CD4-positive, alpha-beta T cell treated with Interleukin-12 subunit alpha and Interleukin-12 subunit beta, for 1 hour (primary cell): ENCODE measurements around the gene ACKR3.

Experiments
- DNase-seq: peaks from one replicate; pipeline ENCODE4 v3.0.0-alpha.2; 2020

Gene ACKR3

DNA sequence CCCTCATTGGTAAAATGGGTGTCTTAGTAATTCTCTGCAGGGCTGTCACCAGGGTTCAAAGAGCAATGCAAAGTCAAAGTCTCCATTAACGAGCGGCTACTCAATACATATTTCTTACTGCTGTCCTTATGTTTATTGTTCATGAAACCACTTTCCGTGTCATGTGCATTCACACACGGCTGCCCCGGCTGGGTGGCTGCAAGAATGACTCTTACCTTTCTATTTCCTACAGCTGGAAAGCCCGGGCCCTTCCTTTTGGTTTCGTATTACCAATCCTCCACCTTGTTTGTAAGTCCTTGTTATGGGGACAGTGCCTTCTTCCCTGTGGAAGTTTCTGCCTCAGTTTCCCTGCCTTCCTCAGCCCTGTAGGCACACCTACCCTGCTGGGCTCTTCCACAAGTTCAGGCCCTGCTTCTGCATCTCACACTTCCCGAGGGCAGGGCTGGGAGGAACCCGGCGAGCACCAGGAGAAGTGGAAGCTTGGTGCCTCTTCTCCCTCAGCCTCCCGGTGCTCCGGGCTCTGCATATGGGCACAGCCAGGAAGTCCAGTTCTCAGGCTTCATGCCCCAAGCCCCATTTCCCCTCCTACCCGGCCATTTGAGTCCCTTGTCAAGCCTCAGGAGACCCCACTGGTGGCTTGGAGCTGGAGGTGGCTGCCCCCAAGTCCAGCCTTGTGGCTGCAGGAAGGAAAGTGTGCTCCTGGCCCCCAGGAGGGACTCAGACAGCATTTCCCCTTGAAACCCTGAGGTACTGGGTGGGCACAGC, 18.7 kb upstream of the ACKR3 start:
- no peak for DNase-seq

DNA sequence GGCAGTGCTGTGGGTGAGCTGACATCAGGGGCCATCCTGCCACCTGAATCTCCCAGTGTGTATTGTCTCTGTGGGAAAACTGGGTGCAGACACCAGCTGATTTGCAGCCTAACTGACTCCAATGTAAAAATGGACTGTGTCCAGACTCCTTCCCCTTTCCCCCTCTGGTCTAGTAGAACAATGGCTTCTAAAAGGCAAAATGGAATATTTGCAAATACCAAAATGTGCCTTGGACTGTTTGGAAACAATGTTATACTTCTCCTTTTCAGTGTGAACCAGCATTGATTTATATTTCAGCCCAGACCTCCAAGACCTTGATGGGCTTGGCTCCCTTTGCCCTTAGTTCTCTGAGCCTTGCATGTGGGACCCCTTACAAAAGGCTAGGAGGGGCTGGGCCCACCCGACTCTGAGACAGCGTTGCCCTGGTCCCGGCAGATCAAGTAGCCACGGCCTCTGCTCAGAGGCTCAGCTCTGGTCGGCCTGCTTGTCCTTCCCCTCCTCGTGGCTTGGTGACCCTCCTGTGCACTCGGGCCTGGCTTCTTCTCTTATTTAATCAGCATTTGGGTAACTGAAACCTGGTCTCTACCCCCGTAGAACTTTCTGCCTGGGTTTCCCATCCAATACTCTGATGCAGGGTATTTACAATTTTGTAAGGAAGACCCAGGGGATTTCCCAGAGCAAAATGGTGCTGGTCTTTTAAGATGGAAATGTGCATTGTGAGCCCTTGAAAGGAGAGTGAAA, 18.0 kb upstream of the ACKR3 start:
- no peak for DNase-seq

DNA sequence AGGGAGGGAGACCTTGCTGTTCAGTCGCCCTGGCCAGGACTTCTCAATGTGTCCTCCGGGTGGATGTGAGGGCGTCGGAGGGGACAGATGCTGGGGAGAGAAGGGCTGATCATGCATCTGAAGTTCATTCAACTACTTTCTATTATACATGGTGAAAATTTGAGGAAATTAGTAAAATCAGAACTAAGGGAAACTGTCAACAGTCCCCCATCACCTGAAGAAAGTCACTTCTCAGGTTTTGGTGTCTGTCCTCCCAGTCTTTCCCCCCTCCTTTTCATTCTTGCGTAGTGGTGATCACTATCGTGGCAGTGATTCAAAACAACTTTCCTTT, 17.4 kb upstream of the ACKR3 start:
- no peak for DNase-seq

DNA sequence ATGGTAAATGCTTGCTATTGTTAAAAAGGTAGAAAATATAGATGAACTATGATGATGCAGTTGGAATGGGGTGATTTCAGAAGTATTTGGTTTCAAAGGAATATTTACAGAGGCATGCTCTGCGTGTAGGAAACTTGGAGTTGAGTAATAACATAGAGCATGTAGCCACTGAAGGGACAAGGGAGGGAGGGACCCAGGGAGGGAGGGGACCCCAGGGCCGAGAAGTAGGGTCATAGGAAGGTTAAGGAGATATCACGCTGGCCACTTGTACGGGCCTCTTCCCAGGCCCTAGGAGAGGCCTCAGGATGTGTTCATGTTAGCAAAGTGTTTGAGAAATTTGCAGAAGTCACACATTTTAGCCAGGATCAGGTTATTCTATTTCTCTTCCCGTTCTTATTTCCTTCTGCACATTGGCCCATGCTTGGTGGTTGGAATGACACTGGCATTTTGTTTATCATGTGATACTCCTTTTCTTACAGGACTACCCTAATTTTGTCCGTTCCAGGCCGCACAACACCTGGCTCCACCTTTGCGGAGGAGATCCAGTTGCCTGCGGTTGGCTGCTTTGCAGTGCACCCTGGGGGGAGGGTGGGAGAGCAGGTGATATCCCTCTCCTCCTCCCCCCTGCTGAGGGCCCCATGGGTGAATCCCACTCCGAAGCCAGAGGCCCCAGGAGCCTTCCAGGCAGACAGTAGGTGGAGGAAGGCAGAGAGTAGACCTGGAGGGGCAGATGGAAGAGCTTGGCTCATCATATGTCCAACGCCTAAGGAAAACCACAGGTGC, 16.9 kb upstream of the ACKR3 start:
- DNase-seq: no peak

DNA sequence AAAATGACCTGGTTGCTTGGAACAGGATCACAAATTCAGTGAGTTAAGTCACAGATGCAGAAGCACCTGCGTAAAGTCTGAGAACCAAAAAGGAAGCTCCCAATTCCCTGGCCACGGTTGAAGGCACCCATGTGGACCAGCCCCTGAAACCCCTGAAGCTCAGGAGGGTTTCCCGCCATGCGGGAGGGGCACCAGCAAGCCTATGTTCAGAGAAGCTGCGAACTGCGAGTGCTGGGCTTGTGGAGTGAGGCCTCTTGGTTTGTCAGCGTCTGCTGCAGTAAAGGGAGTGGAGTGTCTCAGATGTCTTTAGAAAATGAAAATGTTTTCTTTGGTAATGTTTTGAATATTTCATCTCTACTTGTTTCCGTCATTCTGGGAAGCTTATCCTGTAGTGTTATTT, 16.1 kb upstream of the ACKR3 start:
- no peak for DNase-seq

DNA sequence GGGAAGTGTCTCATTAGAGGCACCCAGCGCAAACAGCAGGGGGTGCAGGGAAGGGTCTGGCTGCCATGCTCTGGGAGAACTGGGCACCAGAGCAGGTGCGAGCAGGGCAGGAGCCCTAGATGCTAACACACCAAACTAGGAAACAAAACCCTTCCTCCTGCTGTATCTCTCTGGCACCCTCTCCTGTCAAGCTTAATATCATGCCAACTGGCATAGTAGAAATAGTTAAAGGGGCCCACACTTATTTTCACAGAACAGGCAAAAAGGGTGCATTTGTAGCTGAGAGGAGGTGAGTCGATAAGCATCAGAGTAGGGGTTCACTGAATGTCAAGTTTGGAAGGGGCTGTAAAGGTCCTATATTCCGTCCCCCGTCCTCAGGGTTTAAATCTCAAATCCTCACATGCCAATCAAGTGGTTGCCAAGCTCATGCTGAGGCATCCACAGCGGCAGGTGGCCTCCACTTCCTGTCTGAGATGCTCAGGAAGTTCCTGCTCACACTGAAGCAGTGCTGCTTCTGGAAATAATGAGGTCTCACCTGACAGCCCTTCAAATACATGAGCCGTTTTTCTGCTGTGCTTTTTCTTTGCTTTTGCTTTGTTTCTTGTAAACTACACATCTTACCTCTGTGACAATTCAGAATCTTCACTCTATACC, 14.9 kb upstream of the ACKR3 start:
- DNase-seq: no peak

DNA sequence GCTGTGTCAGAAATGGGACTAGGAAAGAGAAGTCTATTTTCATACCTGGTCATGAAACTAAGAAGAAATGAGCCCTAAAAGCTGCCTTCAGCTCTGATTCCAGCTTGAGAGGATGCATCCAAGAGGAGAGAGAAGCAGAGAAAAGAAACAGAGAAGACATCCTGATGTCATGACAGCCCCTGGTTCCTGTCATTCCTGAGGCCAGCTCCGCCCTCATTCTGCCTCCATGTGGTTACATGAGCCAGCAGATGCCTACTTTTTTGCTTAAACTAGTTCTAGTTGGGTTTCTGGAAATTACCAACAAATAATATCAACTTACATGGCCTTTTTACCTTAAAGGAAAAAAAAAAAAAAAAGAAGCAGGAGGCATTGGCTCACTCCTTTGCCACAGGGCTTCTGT, 14.1 kb upstream of the ACKR3 start:
- no peak for DNase-seq

DNA sequence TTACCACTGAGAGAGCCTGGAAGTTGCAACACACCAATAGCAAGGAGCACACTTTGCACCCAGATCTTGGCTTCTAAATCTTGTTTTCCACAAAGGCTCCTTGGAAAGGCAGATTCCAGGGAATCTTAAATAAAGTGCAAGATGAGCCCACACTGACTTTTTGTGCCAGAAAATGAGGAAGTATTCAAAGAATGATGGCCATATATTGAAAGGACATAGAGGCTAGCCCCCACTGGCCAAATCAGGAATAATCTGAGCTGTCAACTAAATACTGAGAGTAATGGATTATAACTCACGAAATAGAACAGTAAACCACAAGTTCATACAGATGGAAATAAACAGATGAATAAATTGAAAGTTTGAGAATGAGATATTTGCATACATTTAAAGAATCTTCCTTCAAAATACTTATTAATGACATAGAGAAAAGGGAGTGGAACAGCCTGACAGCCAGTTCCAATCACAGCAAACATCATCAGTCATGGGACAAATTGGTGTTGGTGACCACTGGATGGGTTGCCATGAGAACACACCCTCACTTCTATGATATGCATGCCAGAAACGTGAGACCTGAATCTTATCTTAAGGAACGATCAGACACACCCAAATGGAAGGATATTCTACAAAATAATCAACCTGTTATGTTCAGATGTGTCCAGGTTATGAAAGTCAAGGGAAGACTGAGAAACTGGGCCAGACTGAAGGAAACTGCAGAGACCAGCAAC, 12.2 kb upstream of the ACKR3 start:
- no peak for DNase-seq

DNA sequence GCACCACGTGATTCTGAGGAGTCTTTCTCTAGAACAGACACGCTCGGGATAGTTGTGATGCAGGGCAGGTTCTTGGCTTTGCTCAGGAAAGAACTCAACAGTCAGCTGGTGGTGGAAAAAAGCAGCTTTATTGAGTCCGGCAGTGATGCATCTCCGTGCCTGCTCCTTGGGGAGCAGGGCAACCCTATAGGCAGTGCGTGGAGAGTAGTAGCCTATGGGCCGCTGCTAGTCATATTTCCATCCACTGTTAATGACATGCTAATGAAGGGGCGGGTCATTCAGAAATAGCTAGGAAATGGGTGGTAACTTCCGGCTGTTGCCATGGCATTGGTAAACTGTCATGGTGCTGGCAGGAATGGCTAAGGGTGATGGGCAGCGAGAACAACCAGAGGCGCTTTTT, 11.6 kb upstream of the ACKR3 start:
- DNase-seq: no peak

DNA sequence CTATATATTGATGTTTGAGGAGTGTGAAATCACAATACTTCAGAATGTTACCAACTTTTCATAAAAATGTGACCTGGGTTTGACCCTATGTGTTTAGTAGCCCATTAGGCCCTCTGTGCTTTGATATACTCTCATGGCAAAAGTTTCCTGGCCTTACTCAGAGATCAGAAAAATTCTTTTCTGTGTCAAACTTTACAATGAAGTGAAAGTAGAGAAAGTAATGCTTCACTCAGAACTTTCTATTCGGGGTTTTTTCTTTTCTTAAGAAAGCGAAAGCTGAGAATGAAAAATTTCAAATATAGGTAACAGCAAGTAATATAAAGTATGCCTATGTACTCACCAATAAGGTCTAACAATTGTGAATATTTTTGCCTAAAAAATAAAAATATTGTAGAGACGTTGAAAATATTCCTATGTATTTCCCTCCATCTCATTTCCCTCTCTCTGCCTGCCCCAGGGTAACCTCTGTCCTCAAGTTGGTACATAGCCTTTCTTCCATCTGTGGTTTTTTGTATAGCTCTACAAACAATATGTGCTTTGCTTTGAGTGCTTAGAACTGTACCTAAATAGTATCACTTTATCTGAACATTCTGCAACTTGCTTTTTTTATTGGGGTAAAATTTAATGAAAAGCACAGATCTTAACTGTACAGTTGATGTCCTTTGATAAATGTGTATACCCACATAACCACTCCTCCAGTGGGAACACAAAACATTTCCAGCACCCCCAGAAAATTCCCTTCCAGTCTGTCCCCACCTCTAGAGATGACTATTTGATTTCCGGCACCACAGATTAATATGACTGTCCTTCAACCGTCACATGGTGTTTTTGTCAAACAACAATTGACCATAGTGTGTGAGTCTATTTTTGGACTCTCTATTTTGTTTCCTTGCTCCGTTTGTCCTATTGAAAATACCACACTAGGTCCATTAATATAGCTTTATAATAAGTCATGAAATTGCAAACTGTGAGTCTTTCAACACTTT, 10.3 kb upstream of the ACKR3 start:
- DNase-seq: no peak

DNA sequence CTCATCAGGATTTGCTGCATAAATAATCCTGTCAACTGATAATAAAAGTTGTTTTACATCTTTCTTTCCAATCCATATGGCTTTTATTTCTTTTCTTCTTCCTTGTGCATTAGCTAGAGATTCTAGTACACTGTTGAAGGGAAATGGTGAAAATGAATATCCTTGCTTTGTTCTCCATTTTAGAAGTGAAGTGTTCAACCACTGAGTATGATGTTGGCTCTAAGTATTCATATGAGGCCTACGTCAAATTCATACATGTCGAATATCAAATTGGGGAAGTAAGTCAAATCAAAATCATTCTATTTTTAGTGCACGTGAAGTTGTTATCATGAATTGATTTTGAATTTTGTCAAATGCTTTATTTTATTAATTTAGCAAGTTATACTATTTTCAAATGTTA, 7.8 kb upstream of the ACKR3 start:
- no peak for DNase-seq

DNA sequence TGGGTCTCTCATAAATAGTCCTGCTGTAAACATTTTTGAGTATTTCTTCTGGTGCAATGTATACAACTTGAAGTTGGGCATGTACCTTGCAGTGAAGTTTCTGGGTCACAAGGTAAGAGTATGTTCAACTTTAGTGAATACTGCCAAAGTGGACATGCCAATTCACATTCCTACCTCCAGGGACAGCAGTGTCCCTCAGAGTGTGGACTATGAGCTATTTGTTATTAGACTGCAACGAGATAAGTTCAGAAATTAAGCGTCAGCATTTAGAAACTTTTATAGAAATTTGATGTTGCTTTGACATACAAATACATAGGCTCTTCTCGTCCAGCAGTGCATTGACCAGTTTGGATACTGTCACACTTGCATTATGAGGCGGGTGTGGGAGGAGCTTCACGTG, 7.2 kb upstream of the ACKR3 start:
- DNase-seq: no peak

DNA sequence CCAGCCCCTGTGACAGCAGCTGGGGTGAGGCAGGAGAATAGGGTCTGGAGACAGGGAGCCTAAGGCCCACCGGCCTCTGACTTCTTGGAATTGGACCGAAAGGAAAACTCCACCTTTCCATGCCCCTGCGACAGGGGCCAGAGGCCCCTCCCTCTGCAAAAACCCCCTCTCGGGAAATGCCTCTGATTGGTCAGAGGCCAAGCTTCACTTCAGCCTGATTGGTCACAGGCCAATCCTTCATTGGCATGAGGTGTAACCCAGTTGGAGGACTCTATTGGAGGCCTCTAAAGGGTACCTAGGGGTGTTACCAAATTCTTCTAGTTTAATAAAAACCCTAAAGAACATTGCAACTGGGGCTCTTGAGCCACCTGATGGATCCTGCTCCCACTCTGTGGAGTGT, 5.7 kb upstream of the ACKR3 start:
- DNase-seq: no peak

DNA sequence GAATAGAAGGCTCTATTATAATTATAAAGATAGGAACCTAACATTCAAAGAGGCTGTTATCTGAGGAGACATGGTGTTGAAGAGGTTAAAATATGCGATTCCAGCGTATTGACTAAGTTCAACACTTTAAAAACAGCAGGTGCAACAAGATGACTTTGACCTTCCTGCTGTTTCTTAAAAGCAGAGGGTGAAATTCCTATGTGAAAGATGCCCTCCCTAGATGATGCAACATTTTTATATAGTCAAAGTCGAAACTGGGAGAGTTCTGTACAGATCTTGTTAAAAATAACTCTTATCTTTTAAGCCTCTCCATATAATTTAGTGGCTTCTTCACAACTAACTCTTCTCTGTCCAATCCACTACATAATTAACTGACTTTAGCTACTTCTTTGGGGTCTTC, 4.4 kb upstream of the ACKR3 start:
- no peak for DNase-seq

DNA sequence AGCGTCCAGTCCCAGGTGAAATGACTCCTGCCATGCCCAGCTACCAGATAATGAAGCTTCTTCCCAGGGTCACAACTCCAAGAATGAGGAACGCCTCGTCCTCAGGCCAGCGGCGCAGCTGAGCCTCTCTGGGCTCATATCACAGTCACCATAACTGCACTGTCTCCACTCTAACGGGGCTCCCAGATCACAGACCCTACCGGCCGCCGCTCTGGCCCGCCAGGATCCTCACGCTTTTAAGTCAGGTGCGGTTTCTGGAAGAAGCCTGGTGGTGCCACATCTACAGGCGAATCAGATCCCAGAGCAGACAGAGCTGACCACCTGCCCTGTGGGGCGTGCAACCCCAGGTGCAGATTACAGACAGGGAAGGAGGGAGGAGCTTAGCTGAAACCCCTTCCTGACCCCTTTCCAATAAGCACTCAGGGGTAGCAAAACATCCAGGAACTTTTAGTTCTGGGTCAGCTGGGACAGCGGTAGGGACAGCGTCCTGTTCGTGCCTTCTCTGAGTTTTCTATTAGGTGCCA, 3.7 kb upstream of the ACKR3 start:
- no peak for DNase-seq

DNA sequence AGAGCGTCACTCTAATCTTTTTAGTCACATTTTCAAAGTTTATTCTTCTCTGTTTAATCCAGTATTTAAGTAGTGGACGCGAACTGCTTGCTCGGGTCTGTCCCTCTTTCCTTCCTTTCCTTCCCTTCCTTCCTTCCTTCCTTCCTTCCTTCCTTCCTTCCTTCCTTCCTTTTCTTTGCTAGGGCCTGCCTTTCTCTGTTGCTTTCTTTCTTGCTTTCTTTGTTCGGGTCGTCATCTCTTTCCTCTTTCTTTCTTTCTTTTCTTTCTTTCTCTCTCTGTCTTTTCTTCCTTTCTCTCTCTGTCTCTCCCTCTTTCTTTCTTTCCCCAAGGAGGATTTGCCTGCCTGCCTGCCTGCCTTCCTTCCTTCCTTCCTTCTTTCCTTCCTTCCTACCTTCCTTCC, 3.0 kb upstream of the ACKR3 start:
- DNase-seq: no peak

DNA sequence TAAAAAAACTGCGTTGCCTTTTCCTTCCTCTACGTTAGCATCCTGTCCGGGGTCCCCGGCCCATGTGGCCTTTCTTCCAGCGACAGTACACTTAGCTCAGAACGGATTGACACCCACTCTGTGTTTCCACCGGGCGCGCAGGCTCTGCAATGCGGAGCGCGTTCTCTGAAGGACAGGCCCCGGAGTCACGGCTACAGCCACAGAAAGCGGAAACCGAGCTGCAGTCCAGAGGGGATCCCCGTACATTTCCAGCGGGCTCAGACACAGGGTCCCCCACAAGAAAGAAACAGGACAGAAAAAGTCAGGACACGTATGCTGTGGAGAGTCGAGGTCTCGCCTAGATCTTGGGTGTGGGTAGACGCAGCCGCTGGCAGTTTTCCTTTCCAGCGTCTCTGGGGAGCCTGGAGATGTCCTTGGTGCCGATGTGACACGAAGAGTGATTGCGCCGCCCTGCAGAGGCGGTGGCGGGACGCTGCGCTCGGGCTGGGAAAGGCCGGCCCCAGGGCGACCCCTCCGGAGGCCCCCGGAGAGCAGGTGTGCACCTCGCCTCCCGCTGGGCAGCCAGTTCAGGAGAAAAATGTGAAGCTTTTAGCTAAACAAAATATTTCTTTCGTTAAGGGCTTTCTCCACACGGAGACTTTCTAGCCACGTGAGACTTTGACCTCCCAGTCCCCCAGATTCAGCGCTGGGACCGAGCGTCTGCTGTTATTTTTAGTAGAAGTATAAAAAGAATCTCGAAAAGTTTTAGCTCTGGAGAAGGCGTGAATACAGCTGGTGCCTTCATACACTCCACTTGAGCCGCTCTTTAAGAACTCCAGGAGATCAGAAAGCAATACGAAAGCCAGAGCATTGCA, 1.3 kb upstream of the ACKR3 start:
- peak; percentile 31 for DNase-seq

DNA sequence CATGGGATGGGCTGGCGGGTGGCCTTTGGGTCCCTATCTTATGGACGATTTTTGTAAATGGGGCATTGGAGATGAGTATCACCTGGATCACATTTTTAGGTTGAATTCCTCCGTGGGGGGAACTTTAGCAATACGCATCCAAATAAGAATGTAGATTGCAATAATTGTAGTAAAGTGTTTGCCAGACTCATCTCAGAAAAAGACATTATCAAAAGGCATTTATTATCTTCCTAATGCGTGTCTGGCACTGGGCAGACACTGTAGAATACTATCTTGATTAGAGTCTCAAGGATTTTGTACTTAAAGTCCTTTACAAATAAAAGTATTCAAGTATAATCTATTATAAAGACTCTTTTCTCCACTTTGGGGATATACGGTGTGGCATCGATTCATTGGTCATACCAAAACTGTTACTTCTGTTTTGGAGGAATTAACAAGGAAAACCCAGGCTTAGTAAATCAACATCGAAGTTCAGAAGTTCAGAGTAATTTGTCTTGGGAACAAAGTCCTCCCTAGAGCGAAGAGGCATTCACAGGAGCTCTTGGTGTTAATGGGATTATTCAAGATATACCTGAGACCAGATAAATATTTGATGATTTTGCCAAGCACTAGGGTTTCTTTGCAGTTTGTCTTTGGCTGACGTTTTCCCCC, 578 bp upstream of the ACKR3 start:
- DNase-seq: no peak

DNA sequence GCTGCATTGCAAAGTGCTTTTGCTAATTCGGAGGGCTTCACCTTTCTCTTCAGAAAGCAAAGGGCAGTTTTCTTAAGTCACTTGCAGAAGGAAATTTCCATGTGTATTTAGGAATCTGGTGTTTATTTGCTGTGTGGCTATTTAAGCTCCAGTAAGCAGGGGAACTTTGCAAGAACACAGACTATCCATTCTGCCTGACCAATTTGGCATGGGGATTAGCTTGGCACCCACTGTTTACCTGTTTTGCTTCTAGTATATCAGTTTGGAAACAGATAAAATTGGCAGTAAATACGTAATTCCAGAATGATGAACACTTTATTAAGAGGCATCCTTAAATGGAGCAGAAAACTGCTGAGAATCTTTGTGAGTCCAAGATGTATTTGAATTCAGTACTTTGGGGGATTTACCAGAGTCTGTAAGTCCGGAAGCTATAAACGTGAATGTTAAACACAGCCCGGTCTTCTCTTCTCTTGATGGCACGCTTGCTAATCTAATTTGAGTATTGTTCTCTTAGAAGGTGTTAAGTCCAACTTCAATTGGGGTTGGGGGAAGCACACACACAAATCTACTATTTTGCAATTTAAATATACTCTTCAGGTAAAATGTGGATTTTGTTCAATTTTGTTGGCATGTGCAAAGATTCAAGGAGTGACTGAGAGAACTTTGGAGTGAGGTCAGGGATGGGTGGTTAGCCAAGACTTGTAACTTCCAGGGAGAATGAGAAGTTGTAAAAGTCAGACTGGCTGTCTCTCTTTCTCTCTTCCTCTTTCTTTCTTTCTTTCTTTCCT, 650 bp downstream of the ACKR3 start:
- no peak for DNase-seq
